HepG2 (cell line): ENCODE measurements around the gene TET3. TPM values are rescaled to one million over a fixed set of nuclear protein-coding genes. Genes with fewer than 3 reads are reported as not detected.

Experiments used
- ATAC-seq: fragments of 200-7000 bp; cut with Tn5 transposase; 3 replicates; pipeline ENCODE4 v1.9.1; 2020; ENCODE audit warnings: mild to moderate bottlenecking, moderate library complexity
- BruUV-seq: library from RNA; stranded (reverse); fragments of 400-500 nt; replicated peaks from 2 replicates; lab custom pipeline; 2021; lab: Mats Ljungman, UMichigan
- CTCF ChIA-PET: fragments of 300-600 bp; formaldehyde crosslinking; extraction: SDS; loops from one replicate; lab custom pipeline; 2021; ENCODE audit warnings: low total read pairs, inconsistent platforms, low intra/inter-chr PET ratio; lab: Yijun Ruan, JAX
- POLR2A ChIA-PET: fragments of 350-600 bp; sonication (Branson Sonifier 250); formaldehyde crosslinking; loops from one replicate; lab custom pipeline; 2020; ENCODE audit warnings: antibody characterized with exemption, inconsistent platforms; lab: Yijun Ruan, JAX
- DNase-seq: peaks from one replicate; pipeline ENCODE4 v3.0.0-alpha.2; 2015; ENCODE audit warnings: low spot score
- FAIRE-seq: peaks from 3 replicates; lab custom pipeline; 2011; peaks lifted over from hg19 to GRCh38; lab: Jason Lieb, UNC
- H2AFZ ChIP-seq: one replicate; pipeline ENCODE4 v1.6.1; 2011; ENCODE audit warnings: low read length, inconsistent platforms
- H3K27ac ChIP-seq: fragments of 300-600 bp; 3 replicates; pipeline ENCODE4 v1.8.0; 2011; ENCODE audit warnings: mixed run types, mild to moderate bottlenecking, mixed read lengths, low read length, inconsistent platforms; ENCODE audit not compliant: insufficient read depth; ENCODE audit errors: extremely low read length
- H3K27me3 ChIP-seq, 2 experiments: fragments of 200-600 bp in 1 of 2; 2 replicates in 1 of 2; 3 replicates in 1 of 2; pipeline versions ENCODE4 v1.6.0 to v1.8.0; 2011; ENCODE audit warnings: low read length in 2 of 2, mild to moderate bottlenecking in 2 of 2, moderate library complexity in 2 of 2, inconsistent platforms in 1 of 2; ENCODE audit not compliant: insufficient read depth in 2 of 2, control insufficient read depth in 1 of 2
- H3K36me3 ChIP-seq, 2 experiments: fragments of 200-600 bp in 1 of 2; replicated peaks in 1 of 2; 2 replicates in 1 of 2; 3 replicates in 1 of 2; pipeline versions ENCODE4 v1.5.1 to v1.8.0; 2011; ENCODE audit warnings: low read length in 2 of 2, inconsistent platforms in 1 of 2; ENCODE audit not compliant: insufficient read depth in 2 of 2, control insufficient read depth in 1 of 2
- H3K4me1 ChIP-seq: 2 replicates; pipeline ENCODE4 v1.5.1; 2012; ENCODE audit warnings: low read length, inconsistent platforms; ENCODE audit not compliant: insufficient read depth
- H3K4me2 ChIP-seq: 2 replicates; pipeline ENCODE4 v1.6.0; 2011; ENCODE audit warnings: low read depth, low read length, inconsistent platforms
- H3K4me3 ChIP-seq, 3 experiments: fragments of 200-600 bp in 1 of 3; sonication (generic), shearing (Covaris generic) in 1 of 3; replicated peaks in 1 of 3; 2 replicates each; pipeline ENCODE4 v1.5.1; 2011 to 2016; ENCODE audit warnings: low read length in 3 of 3, inconsistent platforms in 2 of 3, low read depth in 2 of 3, mild to moderate bottlenecking in 2 of 3, control low read depth in 1 of 3, mixed read lengths in 1 of 3; ENCODE audit not compliant: insufficient read depth in 1 of 3
- H3K79me2 ChIP-seq: one replicate; pipeline ENCODE4 v1.6.1; 2011; ENCODE audit warnings: low read length, inconsistent platforms; ENCODE audit not compliant: insufficient read depth
- H3K9ac ChIP-seq: 2 replicates; pipeline ENCODE4 v1.6.0; 2011; ENCODE audit warnings: mild to moderate bottlenecking, low read depth, low read length, inconsistent platforms; ENCODE audit not compliant: insufficient read depth
- H3K9me3 ChIP-seq: 2 replicates; pipeline ENCODE4 v1.5.1; 2012; ENCODE audit warnings: mild to moderate bottlenecking, low read length
- H4K20me1 ChIP-seq: 2 replicates; pipeline ENCODE4 v1.6.0; 2011; ENCODE audit warnings: inconsistent platforms, mild to moderate bottlenecking, low read length, moderate library complexity; ENCODE audit not compliant: insufficient read depth
- ARNT ChIP-seq: fragments of 450-650 bp; IDR thresholded peaks from 2 replicates; pipeline ENCODE4 v1.6.1; 2017
- EEA1 ChIP-seq: sonication (generic); formaldehyde crosslinking; IDR thresholded peaks from 2 replicates; pipeline ENCODE4 v1.5.1; 2020; ENCODE audit warnings: mild to moderate bottlenecking, missing genetic modification reagents, borderline replicate concordance
- ETV5 ChIP-seq: IDR thresholded peaks from 2 replicates; pipeline ENCODE4 v1.6.1; 2018; ENCODE audit warnings: missing biosample characterization, missing genetic modification reagents, inconsistent platforms, borderline replicate concordance
- NFKBIZ ChIP-seq: IDR thresholded peaks from 2 replicates; pipeline ENCODE4 v1.6.1; 2018; ENCODE audit warnings: missing genetic modification reagents, missing compliant biosample characterization
- PHB2 ChIP-seq: fragments of 450-650 bp; IDR thresholded peaks from 2 replicates; pipeline ENCODE4 v1.6.1; 2018; ENCODE audit not compliant: partially characterized antibody
- RBFOX2 ChIP-seq: fragments of 200-400 bp; formaldehyde crosslinking; IDR thresholded peaks from 2 replicates; pipeline ENCODE4 v1.6.1; 2017; ENCODE audit warnings: low read depth, mild to moderate bottlenecking, low read length
- RBM22 ChIP-seq: fragments of 200-400 bp; formaldehyde crosslinking; optimal IDR thresholded peaks from 2 replicates; pipeline ENCODE3; 2017; ENCODE audit warnings: mild to moderate bottlenecking, low read length, moderate library complexity
- SOX5 ChIP-seq: IDR thresholded peaks from 2 replicates; pipeline ENCODE4 v1.6.1; 2016; ENCODE audit warnings: borderline replicate concordance
- ZHX1 ChIP-seq: sonication (generic); formaldehyde crosslinking; IDR thresholded peaks from 2 replicates; pipeline ENCODE4 v1.8.1; 2022; ENCODE audit warnings: low read depth, mild to moderate bottlenecking, missing genetic modification reagents
- ZKSCAN8 ChIP-seq: IDR thresholded peaks from 2 replicates; pipeline ENCODE4 v1.6.1; 2016; ENCODE audit warnings: borderline replicate concordance, missing genetic modification reagents, missing compliant biosample characterization
- ZNF251 ChIP-seq: sonication (generic); formaldehyde crosslinking; IDR thresholded peaks from 2 replicates; pipeline ENCODE4 v1.9.0; 2021; ENCODE audit warnings: mild to moderate bottlenecking, missing genetic modification reagents
- ZNF343 ChIP-seq: sonication (generic); formaldehyde crosslinking; IDR thresholded peaks from 2 replicates; pipeline ENCODE4 v1.4.0; 2020; ENCODE audit warnings: mild to moderate bottlenecking, missing genetic modification reagents
- ZNF570 ChIP-seq: sonication (generic); formaldehyde crosslinking; IDR thresholded peaks from 2 replicates; pipeline ENCODE4 v1.4.0; 2020; ENCODE audit warnings: mild to moderate bottlenecking, missing genetic modification reagents, borderline replicate concordance
- ZNF740 ChIP-seq: sonication (generic); formaldehyde crosslinking; IDR thresholded peaks from 2 replicates; pipeline ENCODE4 v1.4.0; 2020; ENCODE audit warnings: missing genetic modification reagents
- ZNF746 ChIP-seq: sonication (generic); formaldehyde crosslinking; IDR thresholded peaks from 2 replicates; pipeline ENCODE4 v1.8.0; 2022; ENCODE audit warnings: mild to moderate bottlenecking, missing genetic modification reagents
- WGBS: methylation state at CpG from one replicate; pipeline ENCODE4 v1.1.6; 2017; ENCODE audit warnings: low lambda C conversion rate; 5-methylcytosine and 5-hydroxymethylcytosine counted together
- in situ Hi-C: cut with HindIII; loops from 2 replicates; pipeline ENCODE4 v1.10.0; 2017; ENCODE audit warnings: low pct_unique_long_range_greater_than_20kb; ENCODE audit not compliant: extremely low pct_ligation_motif_present
- intact Hi-C: fragments of 100-400 bp; cut with micrococcal nuclease; formaldehyde crosslinking; loops from one replicate; pipeline ENCODE4 v1.10.0; 2022; ENCODE audit not compliant: unreplicated experiment
- polyA plus RNA-seq, 8 experiments: library from polyadenylated mRNA; depleted of rRNA in 3 of 8; stranded (reverse) in 7 of 8; unstranded in 1 of 8; fragments of >200 nt; fragmentation: Illumina TruSeq in 4 of 8; extraction: Trizol in 4 of 8; gene quantifications; 2 replicates each; pipeline versions ENCODE4 v1.2.1 to v1.2.3, GENCODE V29; 2011 to 2016; ENCODE audit warnings: low read depth in 4 of 8, missing spikeins in 1 of 8, mixed read lengths in 1 of 8; ENCODE audit not compliant: insufficient read depth in 1 of 8
- total RNA-seq, 5 experiments: library from RNA; depleted of rRNA; stranded (reverse); fragments of >200 nt; fragmentation: Illumina TruSeq; extraction: Trizol; gene quantifications; 2 replicates each; pipeline ENCODE4 v1.2.3, GENCODE V29; 2016; ENCODE audit warnings: low read depth in 1 of 5

The TET3 gene
- total and polyA plus RNA-seq, 2 of the 13 experiments (the other 11 are each of a cell fraction or from before 2014, with no cell fraction given), result 4.3 to 6.8 TPM

- WGBS, result 95% methylated on average over 4 of the region's 4 CpGs
- no peak for DNase-seq
- Histone ChIP-seq H3K27ac (no peak overlapping the region), H4K20me1 (peaks cover 16% of the 10 kb centered on the region), H3K27me3 (no peaks in the 10 kb centered on the region), H3K9me3 (no peaks in the 10 kb centered on the region), H3K4me2 (no peak overlapping the region), H3K4me3 (no peak overlapping the region), H3K36me3 (peaks cover 15 to 65% of the 10 kb centered on the region in 2 experiments), H2AFZ (no peak overlapping the region), H3K9ac (no peak overlapping the region), H3K79me2 (peaks cover 68% of the 10 kb centered on the region), H3K4me1 (0 out of 2 replicates have a peak, but pooled peaks cover 2% of the 10 kb centered on the region)
- no peak for ATAC-seq
- ChIA-PET POLR2A (interaction anchor here (1.0 kb wide), 1 partner anchor 10 kb away, joined by 3 read pairs; no protein-coding TSS in a partner anchor), CTCF (no interaction called here)
- in situ Hi-C loops (no loop called here), intact Hi-C loops (no loop called here)
- TF ChIP-seq EEA1 (no peak), RBFOX2 (0 out of 2 replicates have a peak, but pooled peaks have one; percentile 31), RBM22 (peak; percentile 87)
- BruUV-seq, result no TSS peak
- FAIRE-seq, result no peak
Measured at GRCh38 chr2:73937103-73937885, 47.4 kb upstream of the TET3 start.

- H3K27ac ChIP-seq, result no peak overlapping the region
- H3K79me2 ChIP-seq, result peaks cover 68% of the 10 kb centered on the region
- in situ Hi-C loops (no loop called here), intact Hi-C loops (no loop called here)
- no peak overlapping the region for H3K4me3 ChIP-seq
- no peak overlapping the region for H2AFZ ChIP-seq
- H3K9me3 ChIP-seq, result no peaks in the 10 kb centered on the region
- H3K4me2 ChIP-seq, result no peak overlapping the region
- no peak overlapping the region for H3K9ac ChIP-seq
- ChIA-PET CTCF (no interaction called here), POLR2A (no interaction called here)
- no peak for DNase-seq
- H3K36me3 ChIP-seq, result peaks cover 13 to 63% of the 10 kb centered on the region in 2 experiments
- H3K4me1 ChIP-seq, result no peaks in the 10 kb centered on the region
- H3K27me3 ChIP-seq, result no peaks in the 10 kb centered on the region
- no TSS peak for BruUV-seq
- no peak for FAIRE-seq
- no peak for ATAC-seq
- peaks cover 14% of the 10 kb centered on the region for H4K20me1 ChIP-seq
- TF ChIP-seq PHB2, result no peak
- no peak for TF ChIP-seq ZHX1
- TF ChIP-seq SOX5, result no peak
- no peak for TF ChIP-seq ZNF570
- TF ChIP-seq NFKBIZ (CRISPR knock-in tag), result no peak
- no peak for TF ChIP-seq ZNF740 (CRISPR knock-in tag)
- TF ChIP-seq ARNT, result no peak
- no peak for TF ChIP-seq ZKSCAN8
- no peak for TF ChIP-seq ETV5 (CRISPR knock-in tag)
- no peak for TF ChIP-seq ZNF251 (CRISPR knock-in tag)
- no peak for TF ChIP-seq ZNF746 (CRISPR knock-in tag)
- TF ChIP-seq ZNF343 (CRISPR knock-in tag), result no peak
Measured at GRCh38 chr2:73937899-73938298, 46.8 kb upstream of the TET3 start.
